Measurements from ENCODE around the gene CDK5R1. TPM values are rescaled to one million over a fixed set of nuclear protein-coding genes. Genes with fewer than 3 reads are reported as not detected.

Gene CDK5R1
- total and polyA plus RNA-seq, 2 donors (not counting 1 experiment from before 2014, with no cell fraction given), result 2.4 to 6.2 TPM

DNA sequence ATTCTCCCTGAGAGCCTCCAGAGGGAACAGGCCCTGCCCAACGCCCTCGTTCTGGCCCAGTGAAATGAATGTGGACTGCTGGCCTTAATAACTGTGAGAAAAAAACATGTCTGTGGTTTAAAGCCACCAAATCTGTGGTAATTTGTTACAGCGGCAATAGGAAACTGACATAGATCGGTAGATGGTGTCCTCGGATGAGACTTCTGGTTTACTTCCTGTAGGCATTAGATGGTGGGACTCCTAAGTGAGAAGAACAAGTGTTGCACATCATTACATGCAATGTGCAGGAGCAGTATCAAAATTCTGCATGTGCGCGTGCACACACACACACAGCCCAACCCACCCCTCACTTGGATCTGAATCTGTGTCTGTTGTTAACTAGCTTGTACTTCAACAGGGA lies 42.0 kb downstream of the CDK5R1 start:
- no peak for ATAC-seq (ENCODE audit: low read depth)
- Histone ChIP-seq H4K20me1 (ENCODE audit: control insufficient read depth, insufficient read depth, low read length, poor library complexity, severe bottlenecking) (no peaks in the 10 kb centered on the region), H3K4me1 (ENCODE audit: control insufficient read depth in 2 of 2, insufficient read depth in 2 of 2, low read length in 2 of 2) (peaks cover 24 to 39% of the 10 kb centered on the region in 2 donors), H3K4me3 (ENCODE audit: control extremely low read depth in 1 of 5, extremely low read depth in 1 of 5, insufficient read depth in 1 of 5, low read depth in 2 of 5, low read length in 4 of 5) (no peak overlapping the region), H3K27ac (ENCODE audit: low read length in 2 of 2) (no peak overlapping the region), H3K36me3 (replicated peaks in 1 of 2; ENCODE audit: control extremely low read depth in 1 of 2, control insufficient read depth in 1 of 2, extremely low read depth in 1 of 2, insufficient read depth in 2 of 2, low read length in 1 of 2) (no peaks in the 10 kb centered on the region), H2AFZ (ENCODE audit: insufficient read depth, low read depth, low read length, poor library complexity, severe bottlenecking) (no peak overlapping the region), H3K9ac (ENCODE audit: low read length) (no peak overlapping the region), H3K79me2 (ENCODE audit: control insufficient read depth, insufficient read depth, low read length) (no peaks in the 10 kb centered on the region), H3K9me3 (ENCODE audit: control extremely low read depth in 1 of 3, control insufficient read depth in 2 of 3, insufficient read depth in 1 of 3, low read length in 2 of 3) (no peaks in the 10 kb centered on the region), H3K4me2 (replicated peaks; ENCODE audit: low read depth, low read length, poor library complexity, severe bottlenecking) (no peak overlapping the region), H3K27me3 (replicated peaks in 1 of 4; ENCODE audit: control extremely low read depth in 1 of 4, control insufficient read depth in 3 of 4, insufficient read depth in 4 of 4, low read length in 3 of 4) (no peaks in the 10 kb centered on the region)
- 43% methylated on average over 5 of the region's 7 CpGs for WGBS (ENCODE audit: insufficient coverage)
- H3K4me1 Mint-ChIP-seq, result peaks cover 39% of the 10 kb centered on the region
- H3K9me3 Mint-ChIP-seq (ENCODE audit: insufficient read depth), result no peaks in the 10 kb centered on the region
- no peak for DNase-seq
- intact Hi-C loops (cut with micrococcal nuclease), result no loop called here
- ChIA-PET CTCF (interaction anchor here (2.1 kb wide), 1 partner anchor 46 kb away, joined by 13 read pairs; no protein-coding TSS in a partner anchor), POLR2A (no interaction called here)
- TF ChIP-seq, protein P1, sequence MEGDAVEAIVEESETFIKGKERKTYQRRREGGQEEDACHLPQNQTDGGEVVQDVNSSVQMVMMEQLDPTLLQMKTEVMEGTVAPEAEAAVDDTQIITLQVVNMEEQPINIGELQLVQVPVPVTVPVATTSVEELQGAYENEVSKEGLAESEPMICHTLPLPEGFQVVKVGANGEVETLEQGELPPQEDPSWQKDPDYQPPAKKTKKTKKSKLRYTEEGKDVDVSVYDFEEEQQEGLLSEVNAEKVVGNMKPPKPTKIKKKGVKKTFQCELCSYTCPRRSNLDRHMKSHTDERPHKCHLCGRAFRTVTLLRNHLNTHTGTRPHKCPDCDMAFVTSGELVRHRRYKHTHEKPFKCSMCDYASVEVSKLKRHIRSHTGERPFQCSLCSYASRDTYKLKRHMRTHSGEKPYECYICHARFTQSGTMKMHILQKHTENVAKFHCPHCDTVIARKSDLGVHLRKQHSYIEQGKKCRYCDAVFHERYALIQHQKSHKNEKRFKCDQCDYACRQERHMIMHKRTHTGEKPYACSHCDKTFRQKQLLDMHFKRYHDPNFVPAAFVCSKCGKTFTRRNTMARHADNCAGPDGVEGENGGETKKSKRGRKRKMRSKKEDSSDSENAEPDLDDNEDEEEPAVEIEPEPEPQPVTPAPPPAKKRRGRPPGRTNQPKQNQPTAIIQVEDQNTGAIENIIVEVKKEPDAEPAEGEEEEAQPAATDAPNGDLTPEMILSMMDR (IDR thresholded peaks at IDR 0.05), result no peak
- TF ChIP-seq EZH2 (IDR thresholded peaks at IDR 0.05; ENCODE audit: borderline replicate concordance, insufficient read depth, low read depth, low read length, poor library complexity, severe bottlenecking), result no peak
- no peak overlapping the region for H3K4me3 Mint-ChIP-seq
- no peak overlapping the region for H3K27ac Mint-ChIP-seq
- H3K27me3 Mint-ChIP-seq, result no peaks in the 10 kb centered on the region

DNA sequence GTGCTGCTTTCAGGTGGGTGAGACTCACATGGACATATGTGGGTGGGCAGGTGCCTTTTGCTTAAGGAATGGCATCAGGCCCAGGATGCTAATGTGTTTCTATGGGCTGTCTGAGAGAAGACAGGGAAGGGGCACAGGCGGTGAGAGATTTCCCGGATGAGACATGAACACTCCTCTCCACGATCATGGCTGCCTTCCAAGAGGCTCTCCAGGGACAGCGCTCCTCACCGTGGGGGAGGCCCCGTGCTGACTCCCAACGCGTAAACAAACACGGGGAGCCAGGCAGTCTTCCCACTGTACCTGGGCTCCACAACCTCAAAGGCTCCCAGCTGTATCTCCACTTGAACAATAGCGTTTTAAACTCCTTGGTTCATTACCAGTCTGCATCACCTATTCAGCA lies 42.8 kb downstream of the CDK5R1 start:
- intact Hi-C loops (cut with micrococcal nuclease), result loop anchor here (5.0 kb wide), 1 partner anchor 43 kb away; no protein-coding TSS in a partner anchor
- TF ChIP-seq EZH2 (IDR thresholded peaks at IDR 0.05; ENCODE audit: borderline replicate concordance, insufficient read depth, low read depth, low read length, poor library complexity, severe bottlenecking), result no peak
- TF ChIP-seq, protein P1 (IDR thresholded peaks at IDR 0.05), result no peak
- no peaks in the 10 kb centered on the region for H3K36me3 ChIP-seq (replicated peaks in 1 of 2; ENCODE audit: control extremely low read depth in 1 of 2, control insufficient read depth in 1 of 2, extremely low read depth in 1 of 2, insufficient read depth in 2 of 2, low read length in 1 of 2)
- no peak overlapping the region for H3K4me3 ChIP-seq (ENCODE audit: control extremely low read depth in 1 of 5, extremely low read depth in 1 of 5, insufficient read depth in 1 of 5, low read depth in 2 of 5, low read length in 4 of 5)
- POLR2A ChIA-PET, result no interaction called here
- no peaks in the 10 kb centered on the region for H3K27me3 ChIP-seq (replicated peaks in 1 of 4; ENCODE audit: control extremely low read depth in 1 of 4, control insufficient read depth in 3 of 4, insufficient read depth in 4 of 4, low read length in 3 of 4)
- no peaks in the 10 kb centered on the region for H3K27me3 Mint-ChIP-seq
- no peaks in the 10 kb centered on the region for H4K20me1 ChIP-seq (ENCODE audit: control insufficient read depth, insufficient read depth, low read length, poor library complexity, severe bottlenecking)
- CTCF ChIA-PET, result no interaction called here
- no peak for DNase-seq
- H3K4me3 Mint-ChIP-seq, result no peak overlapping the region
- no peak for ATAC-seq (ENCODE audit: low read depth)
- H3K9me3 ChIP-seq (ENCODE audit: control extremely low read depth in 1 of 3, control insufficient read depth in 2 of 3, insufficient read depth in 1 of 3, low read length in 2 of 3), result no peaks in the 10 kb centered on the region
- H3K9ac ChIP-seq (ENCODE audit: low read length), result no peak overlapping the region
- no peak overlapping the region for H3K4me2 ChIP-seq (replicated peaks; ENCODE audit: low read depth, low read length, poor library complexity, severe bottlenecking)
- H2AFZ ChIP-seq (ENCODE audit: insufficient read depth, low read depth, low read length, poor library complexity, severe bottlenecking), result no peak overlapping the region
- peaks cover 34% of the 10 kb centered on the region for H3K4me1 Mint-ChIP-seq
- WGBS (ENCODE audit: insufficient coverage), result 94% methylated on average over 8 of the region's 10 CpGs
- H3K79me2 ChIP-seq (ENCODE audit: control insufficient read depth, insufficient read depth, low read length), result no peaks in the 10 kb centered on the region
- no peaks in the 10 kb centered on the region for H3K9me3 Mint-ChIP-seq (ENCODE audit: insufficient read depth)
- peaks cover 16 to 31% of the 10 kb centered on the region in 2 donors for H3K4me1 ChIP-seq (ENCODE audit: control insufficient read depth in 2 of 2, insufficient read depth in 2 of 2, low read length in 2 of 2)
- no peak overlapping the region for H3K27ac ChIP-seq (ENCODE audit: low read length in 2 of 2)
- no peak overlapping the region for H3K27ac Mint-ChIP-seq
